Fibroblast of skin of left quadriceps (primary cell): ENCODE measurements around the gene WDR47.
"Not testable (repeated sequence)": the region's sequence is repeated elsewhere in the genome, so short reads cannot be mapped to it uniquely, and the experiment has no call there.

Experiments used
- DNase-seq, 2 experiments: peaks; one replicate each; pipeline ENCODE4 v3.0.0-alpha.2; 2013; ENCODE audit warnings: low read depth in 2 of 2

WDR47 gene

GRCh38 chr1:108962681-108963051 is 79.2 kb downstream of the WDR47 start:
- no peak for DNase-seq

DNA sequence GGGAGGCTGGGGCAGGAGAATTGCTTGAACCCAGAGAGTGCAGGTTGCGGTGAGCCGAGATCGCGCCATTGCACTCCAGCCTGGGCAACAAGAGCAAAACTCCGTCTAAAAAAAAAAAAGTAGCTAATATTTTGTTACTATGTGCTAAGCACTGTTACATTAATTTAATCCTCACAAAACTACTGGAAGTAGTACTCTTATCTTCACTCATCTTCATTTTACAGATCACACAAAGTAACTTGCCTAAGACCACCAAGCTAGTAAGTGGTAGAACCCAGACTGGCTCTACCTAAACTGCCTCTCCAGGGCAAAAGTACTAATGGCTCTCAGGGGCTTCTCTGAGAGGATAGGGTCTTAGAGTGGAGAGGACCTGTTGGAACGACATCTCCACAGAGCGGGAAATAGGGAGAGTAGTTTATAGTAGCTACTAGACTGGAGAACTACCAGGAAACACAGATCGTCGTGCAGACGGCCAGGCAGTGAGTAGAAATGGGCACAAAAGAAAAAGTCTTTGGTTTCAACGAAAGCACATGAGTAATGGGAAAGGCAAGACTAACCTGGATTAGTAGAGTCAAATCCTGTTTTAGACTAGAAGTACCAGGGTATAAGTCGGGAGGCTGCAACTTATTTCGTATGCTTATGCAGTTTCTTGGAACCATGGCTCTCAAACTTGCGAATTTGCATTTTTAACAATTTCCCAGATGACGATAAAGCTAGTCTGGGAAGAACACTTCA is 80.0 kb downstream of the WDR47 start:
- DNase-seq, result no peak

DNA sequence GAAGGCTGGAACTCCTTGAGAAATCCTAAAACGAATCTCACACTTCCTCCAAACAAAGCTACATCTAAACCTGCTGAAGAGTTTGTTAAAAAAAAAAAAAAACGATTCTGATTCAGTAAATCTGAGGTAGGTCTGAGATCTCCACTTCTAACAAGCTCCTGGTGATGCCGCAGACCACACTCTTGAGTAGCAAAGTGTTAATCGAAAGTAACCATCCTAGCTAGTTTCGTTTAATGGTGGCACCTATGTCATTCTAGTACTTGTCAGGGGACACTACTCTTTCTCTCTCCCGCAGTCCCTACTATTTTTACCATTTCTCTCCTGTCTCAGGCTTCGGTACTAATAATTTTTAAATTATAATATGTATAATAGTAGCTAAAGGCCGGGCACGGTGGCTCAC is 80.7 kb downstream of the WDR47 start:
- DNase-seq, result no peak

GRCh38 chr1:108960719-108961118 is 81.2 kb downstream of the WDR47 start:
- DNase-seq, result no peak

DNA sequence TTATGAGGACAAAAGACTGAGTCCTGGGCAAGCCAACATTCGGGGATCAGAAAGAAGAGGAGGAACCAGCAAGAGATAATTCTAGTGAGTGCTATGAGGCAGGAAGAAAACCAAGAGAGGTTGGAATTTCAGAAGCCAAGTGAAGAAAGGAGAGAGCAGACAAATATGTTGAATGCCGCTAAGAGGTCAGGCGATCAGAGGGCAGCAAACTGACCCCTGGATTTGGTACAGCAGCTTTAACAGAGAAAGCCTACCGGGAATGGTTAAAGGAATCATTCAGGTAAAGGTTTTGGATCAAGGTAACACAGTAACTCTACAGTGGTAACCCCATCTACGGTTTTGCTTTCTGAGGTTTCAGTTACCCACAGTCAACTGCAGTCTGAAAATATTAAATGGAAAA is 84.0 kb downstream of the WDR47 start:
- DNase-seq, result no peak

DNA sequence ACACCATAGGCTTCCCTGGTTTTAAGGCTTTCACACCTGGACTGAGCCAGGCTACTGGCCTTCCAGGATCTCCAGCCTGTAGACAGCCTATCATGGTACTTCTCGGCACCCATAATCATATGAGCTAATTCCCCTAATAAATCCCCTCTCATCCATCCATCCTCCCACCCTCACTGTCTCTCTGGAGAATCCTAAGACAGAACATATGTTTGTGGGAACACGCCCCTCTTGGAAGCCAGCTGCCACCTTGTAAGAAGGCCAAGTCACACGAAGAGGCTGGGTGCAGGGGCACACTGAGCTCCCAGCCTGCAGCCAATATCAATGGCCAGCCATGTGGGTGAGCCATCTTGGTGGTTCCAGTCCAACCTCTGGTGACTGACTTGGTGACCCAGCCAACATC is 86.0 kb downstream of the WDR47 start:
- no peak for DNase-seq

DNA sequence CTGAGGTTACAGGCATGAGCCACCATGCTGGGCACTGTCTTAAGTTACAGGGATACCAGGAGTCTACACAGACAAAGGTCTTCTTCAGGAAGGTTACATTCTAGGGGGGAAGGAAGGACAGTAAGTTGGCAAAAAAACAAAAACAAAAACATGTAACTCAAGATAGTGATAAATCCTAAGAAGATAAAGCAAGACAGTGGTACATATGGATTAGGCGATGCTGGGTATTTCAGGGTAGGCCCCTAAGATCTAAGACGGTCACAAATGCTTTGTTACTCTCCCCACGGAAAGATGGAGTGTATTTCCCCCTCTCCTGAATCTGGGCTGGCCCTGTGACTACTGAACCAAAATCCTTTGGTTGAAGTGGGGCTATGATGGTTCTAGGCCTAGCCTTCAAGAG is 86.8 kb downstream of the WDR47 start:
- DNase-seq, result no peak

GRCh38 chr1:108953452-108953851 is 88.5 kb downstream of the WDR47 start:
- no peak for DNase-seq

DNA sequence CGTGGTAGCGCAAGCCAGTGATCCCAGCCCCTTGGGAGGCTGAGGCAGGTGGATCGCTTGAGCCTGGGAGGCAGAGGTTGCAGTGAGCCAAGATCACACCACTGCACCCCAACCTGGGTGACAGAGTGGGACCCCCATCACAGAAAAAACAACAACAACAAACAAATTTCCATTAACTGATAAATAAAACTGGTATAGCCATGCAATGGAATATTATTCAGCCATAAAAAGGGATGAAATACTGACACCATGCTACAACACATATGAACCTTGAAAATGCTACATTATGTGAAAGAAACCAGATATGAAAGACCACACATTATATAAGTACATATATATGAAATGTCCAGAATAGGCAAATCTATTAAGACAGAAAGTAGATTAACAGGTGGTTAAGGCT is 90.7 kb downstream of the WDR47 start:
- no peak for DNase-seq

DNA sequence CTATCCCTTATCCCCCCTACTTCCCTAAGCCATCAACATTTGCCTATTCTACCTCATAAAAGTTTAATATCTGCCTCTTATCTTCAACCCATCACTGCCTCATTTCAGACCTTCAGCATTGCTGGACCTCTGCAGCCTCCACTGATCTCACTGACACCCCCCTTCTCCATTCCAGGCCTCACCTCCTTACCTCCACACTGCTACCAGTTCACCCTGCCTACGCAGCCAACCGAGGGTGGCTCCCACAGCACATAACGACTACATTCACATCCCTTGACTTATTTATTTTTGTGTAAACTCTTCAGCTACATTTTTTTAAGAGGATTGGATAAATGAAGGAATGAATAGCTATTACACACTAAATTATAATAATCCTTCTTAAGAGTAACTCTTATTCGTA is 92.9 kb downstream of the WDR47 start:
- DNase-seq, result no peak

DNA sequence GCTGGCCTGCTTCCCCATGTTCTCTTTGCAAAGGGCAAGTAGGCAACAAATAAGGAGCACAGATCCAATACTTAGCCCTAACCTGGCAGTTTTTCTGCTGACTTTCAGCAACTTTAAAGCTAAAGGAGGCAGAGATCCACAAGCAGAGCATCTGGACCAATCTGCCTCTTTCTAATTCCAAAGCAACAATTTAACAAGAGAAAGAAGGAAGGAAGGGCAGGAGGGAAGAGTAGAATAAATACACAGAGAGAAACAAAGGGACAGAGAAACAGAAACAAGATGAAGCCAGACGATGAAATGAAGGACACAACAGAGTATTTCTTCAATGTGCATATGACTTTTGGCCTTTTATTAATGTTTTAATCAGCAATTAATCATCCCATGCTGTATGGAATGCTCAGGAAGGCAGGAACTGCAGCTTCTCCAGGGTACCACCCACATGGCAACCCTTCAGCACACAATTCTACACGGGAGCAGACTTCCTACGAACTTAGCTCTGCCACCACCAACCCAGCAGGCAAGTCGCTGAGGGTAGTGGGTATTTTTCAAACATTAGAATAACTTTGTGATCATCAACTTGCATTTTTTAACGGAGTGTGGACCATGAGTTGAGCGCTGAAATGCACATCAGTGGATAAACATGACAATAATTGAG is 93.9 kb downstream of the WDR47 start:
- no peak for DNase-seq

DNA sequence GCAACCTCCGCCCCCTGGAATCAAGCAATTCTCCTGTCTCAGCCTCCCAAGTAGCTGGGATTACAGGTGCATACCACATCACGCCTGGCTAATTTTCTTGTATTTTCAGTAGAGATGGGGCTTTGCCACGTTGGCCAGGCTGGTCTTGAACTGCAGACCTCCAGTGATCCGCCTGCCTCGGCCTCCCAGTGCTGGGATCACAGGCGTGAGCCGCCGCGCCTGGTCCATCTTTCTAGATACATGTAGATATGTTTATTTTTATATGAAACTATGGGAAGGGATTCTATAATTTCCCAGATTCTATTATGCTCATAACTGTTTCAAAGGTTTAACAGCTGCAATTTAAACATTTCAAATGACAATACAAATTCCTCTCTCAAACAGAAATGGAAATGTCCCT is 105.7 kb downstream of the WDR47 start:
- DNase-seq, result no peak

DNA sequence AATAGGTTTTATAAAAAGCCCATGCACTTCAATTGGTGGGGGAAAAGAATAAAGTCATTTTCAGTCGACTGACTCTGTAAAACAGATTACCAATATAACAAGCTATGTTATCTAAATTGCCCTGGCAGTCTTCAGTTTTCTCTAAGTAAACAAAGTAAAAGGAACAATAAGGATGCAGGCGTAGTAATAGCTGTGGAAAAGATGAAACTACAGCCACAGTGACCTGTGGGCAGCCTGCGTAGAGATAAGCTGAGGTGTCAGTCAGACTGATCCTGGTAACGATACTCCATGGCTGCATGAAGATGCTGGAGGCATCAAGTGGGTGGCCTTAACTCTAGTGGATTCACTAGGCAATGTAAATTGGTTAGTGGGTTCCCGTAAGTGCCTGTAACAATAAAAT is 108.0 kb downstream of the WDR47 start:
- DNase-seq, result no peak

- DNase-seq, result not testable (repeated sequence)
These were observed 114.3 kb downstream of the WDR47 start for GRCh38 chr1:108927565-108927964.

DNA sequence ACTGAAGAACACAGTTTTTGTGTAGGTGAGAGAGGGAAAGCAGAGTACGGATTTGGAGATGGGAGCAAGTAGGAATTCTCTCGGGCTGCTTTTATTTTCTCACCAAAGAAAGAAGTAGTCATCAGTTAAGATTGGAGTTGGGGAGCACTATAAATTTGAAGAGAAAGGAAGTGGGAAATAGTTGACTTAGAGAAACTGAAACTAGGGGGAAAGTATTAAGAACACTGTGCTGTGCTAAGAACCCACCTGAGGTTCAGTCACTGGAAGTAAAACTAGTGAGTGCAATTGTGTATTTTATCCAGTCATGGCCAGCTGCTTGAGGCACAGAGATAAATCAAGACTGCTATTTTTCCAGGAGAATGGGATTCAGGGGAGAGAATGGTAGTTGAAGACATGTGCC is 116.0 kb downstream of the WDR47 start:
- no peak for DNase-seq
